ENCODE results near the gene TTC7B.

Gene TTC7B

DNA sequence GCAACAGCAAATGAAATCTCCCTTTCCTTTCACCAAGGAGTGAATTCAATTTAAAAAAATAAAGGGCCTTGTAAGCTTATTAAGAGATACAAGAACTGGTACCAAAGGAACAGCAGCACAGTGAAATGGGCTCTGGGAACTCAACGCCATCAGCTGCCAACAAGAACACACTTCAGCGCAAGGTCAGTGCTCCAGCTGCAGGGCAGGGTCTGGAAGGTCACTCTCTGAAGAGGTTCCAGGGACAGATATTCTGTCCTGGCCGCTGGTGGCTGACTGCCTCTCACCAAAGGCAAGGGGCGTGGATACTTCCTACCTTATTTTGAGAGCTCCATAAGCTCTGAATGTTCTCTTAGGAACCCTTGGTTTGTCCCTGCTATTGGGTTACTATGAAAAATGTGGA, 232.8 kb downstream of the TTC7B start:
- H3K27ac ChIP-seq, result no peak overlapping the region
- TF ChIP-seq, protein P1, sequence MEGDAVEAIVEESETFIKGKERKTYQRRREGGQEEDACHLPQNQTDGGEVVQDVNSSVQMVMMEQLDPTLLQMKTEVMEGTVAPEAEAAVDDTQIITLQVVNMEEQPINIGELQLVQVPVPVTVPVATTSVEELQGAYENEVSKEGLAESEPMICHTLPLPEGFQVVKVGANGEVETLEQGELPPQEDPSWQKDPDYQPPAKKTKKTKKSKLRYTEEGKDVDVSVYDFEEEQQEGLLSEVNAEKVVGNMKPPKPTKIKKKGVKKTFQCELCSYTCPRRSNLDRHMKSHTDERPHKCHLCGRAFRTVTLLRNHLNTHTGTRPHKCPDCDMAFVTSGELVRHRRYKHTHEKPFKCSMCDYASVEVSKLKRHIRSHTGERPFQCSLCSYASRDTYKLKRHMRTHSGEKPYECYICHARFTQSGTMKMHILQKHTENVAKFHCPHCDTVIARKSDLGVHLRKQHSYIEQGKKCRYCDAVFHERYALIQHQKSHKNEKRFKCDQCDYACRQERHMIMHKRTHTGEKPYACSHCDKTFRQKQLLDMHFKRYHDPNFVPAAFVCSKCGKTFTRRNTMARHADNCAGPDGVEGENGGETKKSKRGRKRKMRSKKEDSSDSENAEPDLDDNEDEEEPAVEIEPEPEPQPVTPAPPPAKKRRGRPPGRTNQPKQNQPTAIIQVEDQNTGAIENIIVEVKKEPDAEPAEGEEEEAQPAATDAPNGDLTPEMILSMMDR (conservative IDR thresholded peaks at IDR 0.05), result no peak
- no peak for TF ChIP-seq ZFX (IDR thresholded peaks at IDR 0.05)

GRCh38 chr14:90582166-90582565, 234.1 kb downstream of the TTC7B start:
- TF ChIP-seq ZFX (IDR thresholded peaks at IDR 0.05), result no peak
- TF ChIP-seq, protein P1 (conservative IDR thresholded peaks at IDR 0.05), result no peak
- no peak overlapping the region for H3K27ac ChIP-seq

DNA sequence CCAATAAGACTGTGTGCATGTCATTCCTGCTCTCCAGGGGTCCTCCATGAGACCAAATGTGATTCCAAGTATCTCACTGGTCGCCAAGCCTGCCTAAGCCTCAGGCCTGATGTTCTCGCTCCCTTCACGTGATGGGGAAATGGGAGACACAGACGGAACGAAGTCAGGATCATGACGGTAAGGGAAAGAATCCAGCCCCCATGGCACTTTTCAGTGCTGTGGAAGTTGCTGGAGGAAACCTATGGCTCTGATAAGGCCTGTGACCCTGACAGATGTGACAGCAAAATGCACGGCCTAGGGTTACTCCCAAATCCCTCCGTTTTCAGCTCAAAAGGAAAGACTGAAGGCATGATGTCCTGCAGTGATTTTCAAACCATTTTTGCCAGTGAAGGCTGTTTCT, 234.5 kb downstream of the TTC7B start:
- no peak overlapping the region for H3K27ac ChIP-seq
- TF ChIP-seq, protein P1 (conservative IDR thresholded peaks at IDR 0.05), result no peak
- TF ChIP-seq ZFX (IDR thresholded peaks at IDR 0.05), result no peak

- TF ChIP-seq ZFX (IDR thresholded peaks at IDR 0.05), result no peak
- TF ChIP-seq, protein P1 (conservative IDR thresholded peaks at IDR 0.05), result no peak
- no peak overlapping the region for H3K27ac ChIP-seq
Observed at GRCh38 chr14:90580377-90581335, 235.6 kb downstream of the TTC7B start.

- TF ChIP-seq, protein P1 (conservative IDR thresholded peaks at IDR 0.05), result no peak
- no peak for TF ChIP-seq ZFX (IDR thresholded peaks at IDR 0.05)
- H3K27ac ChIP-seq, result no peak overlapping the region
Observed at GRCh38 chr14:90579816-90580215, 236.4 kb downstream of the TTC7B start.

DNA sequence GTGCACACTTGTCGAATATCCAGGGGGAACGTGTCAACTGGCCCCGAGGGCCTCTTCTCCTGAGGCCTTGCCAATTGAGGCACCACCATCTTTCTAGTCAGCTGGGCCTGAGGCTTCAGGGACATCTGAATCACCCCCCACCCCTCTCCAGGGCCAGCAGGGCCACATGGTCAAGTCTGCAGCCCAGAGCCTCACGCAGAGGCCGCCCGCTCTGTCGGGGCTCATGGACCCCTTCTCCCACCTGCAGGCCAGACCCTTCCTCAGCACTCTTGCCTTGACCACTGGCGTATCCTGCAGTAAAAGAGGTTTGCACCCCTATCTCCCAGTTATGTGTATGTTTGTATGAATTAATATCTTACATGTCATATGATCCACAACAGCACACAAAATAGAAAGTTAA, 237.1 kb downstream of the TTC7B start:
- H3K27ac ChIP-seq, result no peak overlapping the region
- TF ChIP-seq ZFX (IDR thresholded peaks at IDR 0.05), result no peak

GRCh38 chr14:90578283-90578985, 237.8 kb downstream of the TTC7B start:
- H3K27ac ChIP-seq, result no peak overlapping the region
- TF ChIP-seq, protein P1 (conservative IDR thresholded peaks at IDR 0.05), result no peak
- TF ChIP-seq ZFX (IDR thresholded peaks at IDR 0.05), result no peak

Measured in C4-2B (cell line).